ENCODE measurements around the gene GGT6.
"Not testable (repeated sequence)": the region's sequence is repeated elsewhere in the genome, so short reads cannot be mapped to it uniquely, and the experiment has no call there.

The GGT6 gene

GRCh38 chr17:4597975-4598374, 37.6 kb upstream of the GGT6 start (continued):
- TF ChIP-seq TSHZ2 (CRISPR knock-in tag; IDR thresholded peaks at IDR 0.05) (no peak), ZNF70 (CRISPR knock-in tag; IDR thresholded peaks at IDR 0.05) (no peak), ESRRG (CRISPR knock-in tag; IDR thresholded peaks at IDR 0.05) (no peak), ZFP30 (CRISPR knock-in tag; IDR thresholded peaks at IDR 0.05) (no peak), OSR1 (CRISPR knock-in tag; IDR thresholded peaks at IDR 0.05) (no peak), ARNTL (CRISPR knock-in tag; IDR thresholded peaks at IDR 0.05; ENCODE audit: borderline replicate concordance, low read depth) (no peak), ZNF8 (CRISPR knock-in tag; IDR thresholded peaks at IDR 0.05) (no peak), CSRNP3 (CRISPR knock-in tag; IDR thresholded peaks at IDR 0.05) (no peak), ISL1 (CRISPR knock-in tag; IDR thresholded peaks at IDR 0.05) (no peak)

- TF ChIP-seq CSDC2 (CRISPR knock-in tag; IDR thresholded peaks at IDR 0.05) (no peak), ISL1 (CRISPR knock-in tag; IDR thresholded peaks at IDR 0.05) (no peak), POU6F1 (CRISPR knock-in tag; IDR thresholded peaks at IDR 0.05; ENCODE audit: borderline replicate concordance, low read depth) (no peak), ZC3H10 (CRISPR knock-in tag; IDR thresholded peaks at IDR 0.05) (no peak), ZNF565 (CRISPR knock-in tag; conservative IDR thresholded peaks at IDR 0.05; ENCODE audit: low read depth) (no peak), ZNF8 (CRISPR knock-in tag; IDR thresholded peaks at IDR 0.05) (no peak), PATZ1 (CRISPR knock-in tag; IDR thresholded peaks at IDR 0.05; ENCODE audit: borderline replicate concordance) (no peak), CSRNP3 (CRISPR knock-in tag; IDR thresholded peaks at IDR 0.05) (no peak)
- no peak for ATAC-seq
These were observed 36.4 kb upstream of the GGT6 start for GRCh38 chr17:4596636-4597380.

GRCh38 chr17:4595685-4596342, 35.4 kb upstream of the GGT6 start:
- not testable (repeated sequence) for ATAC-seq

- peak; percentile 16; the same call in 1 of the 3 replicates for ATAC-seq
- TF ChIP-seq ZNF8 (CRISPR knock-in tag; IDR thresholded peaks at IDR 0.05) (no peak), GLIS3 (CRISPR knock-in tag; IDR thresholded peaks at IDR 0.05) (no peak), ZFP30 (CRISPR knock-in tag; IDR thresholded peaks at IDR 0.05) (no peak), CSRNP3 (CRISPR knock-in tag; IDR thresholded peaks at IDR 0.05) (no peak), CSDC2 (CRISPR knock-in tag; IDR thresholded peaks at IDR 0.05) (no peak), TSHZ2 (CRISPR knock-in tag; IDR thresholded peaks at IDR 0.05) (no peak), POU6F1 (CRISPR knock-in tag; IDR thresholded peaks at IDR 0.05; ENCODE audit: borderline replicate concordance, low read depth) (no peak), PPARA (CRISPR knock-in tag; IDR thresholded peaks at IDR 0.05; ENCODE audit: borderline replicate concordance) (no peak)
These were observed 34.7 kb upstream of the GGT6 start for GRCh38 chr17:4594931-4595684.

Measured in SK-N-SH treated with all-trans-retinoic acid at 6 μM for 48 hours (cell line).